ENCODE results near the gene KRTAP4-8.
"Not testable (repeated sequence)": the region's sequence is repeated elsewhere in the genome, so short reads cannot be mapped to it uniquely, and the experiment has no call there.

Gene KRTAP4-8

DNA sequence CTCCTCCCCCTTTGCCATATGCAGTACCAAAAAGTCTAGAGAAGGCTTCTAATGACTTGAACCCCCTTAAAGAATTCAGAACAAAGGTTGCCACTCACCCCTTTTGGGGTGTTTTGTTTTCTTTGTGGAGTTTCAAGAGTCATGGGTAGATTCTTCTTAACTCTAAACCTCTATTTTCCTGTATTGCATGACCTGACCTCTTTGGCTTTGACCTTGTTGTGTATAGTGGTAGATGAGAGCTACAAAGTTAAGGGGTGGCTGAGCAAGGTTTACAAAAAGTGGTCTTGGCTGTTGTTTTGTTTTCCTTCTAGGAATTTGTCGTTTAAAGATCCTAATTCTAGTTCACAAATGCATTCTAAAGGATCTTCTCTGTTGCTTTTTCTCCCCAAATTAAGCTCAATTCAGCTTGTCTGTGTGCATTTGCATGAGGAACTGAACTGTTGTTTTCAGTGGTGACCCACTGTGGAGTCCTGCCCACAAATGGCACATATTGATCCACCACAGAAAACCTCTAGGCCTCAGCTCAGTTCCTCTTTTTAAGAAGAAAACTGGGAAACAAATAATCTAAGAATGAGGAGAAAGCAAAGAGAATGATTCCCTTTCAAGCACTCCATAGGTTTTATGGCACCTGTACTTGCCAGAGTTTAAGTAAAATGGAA lies 10.9 kb upstream of the KRTAP4-8 start:
- not testable (repeated sequence) for DNase-seq (ENCODE audit: low read depth)

GRCh38 chr17:41107941-41108450 lies 10.1 kb upstream of the KRTAP4-8 start:
- no peak for DNase-seq (ENCODE audit: low read depth)

DNA sequence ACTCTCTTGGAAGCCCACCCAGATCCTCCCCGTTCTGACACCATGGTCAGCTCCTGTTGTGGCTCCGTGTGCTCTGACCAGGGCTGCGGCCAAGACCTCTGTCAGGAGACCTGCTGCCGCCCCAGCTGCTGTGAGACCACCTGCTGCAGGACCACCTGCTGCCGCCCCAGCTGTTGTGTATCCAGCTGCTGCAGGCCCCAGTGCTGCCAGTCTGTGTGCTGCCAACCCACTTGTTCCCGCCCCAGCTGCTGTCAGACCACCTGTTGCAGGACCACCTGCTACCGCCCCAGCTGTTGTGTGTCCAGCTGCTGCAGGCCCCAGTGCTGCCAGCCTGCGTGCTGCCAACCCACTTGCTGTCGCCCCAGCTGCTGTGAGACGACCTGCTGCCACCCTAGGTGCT lies 7.4 kb upstream of the KRTAP4-8 start, which contains the start of gene KRTAP4-9:
KRTAP4-9 (plus strand) TSS at position 43 of the 400 bp plus-strand sequence; CDS start at position 43, 0 bp downstream.
- not testable (repeated sequence) for DNase-seq (ENCODE audit: low read depth)

DNA sequence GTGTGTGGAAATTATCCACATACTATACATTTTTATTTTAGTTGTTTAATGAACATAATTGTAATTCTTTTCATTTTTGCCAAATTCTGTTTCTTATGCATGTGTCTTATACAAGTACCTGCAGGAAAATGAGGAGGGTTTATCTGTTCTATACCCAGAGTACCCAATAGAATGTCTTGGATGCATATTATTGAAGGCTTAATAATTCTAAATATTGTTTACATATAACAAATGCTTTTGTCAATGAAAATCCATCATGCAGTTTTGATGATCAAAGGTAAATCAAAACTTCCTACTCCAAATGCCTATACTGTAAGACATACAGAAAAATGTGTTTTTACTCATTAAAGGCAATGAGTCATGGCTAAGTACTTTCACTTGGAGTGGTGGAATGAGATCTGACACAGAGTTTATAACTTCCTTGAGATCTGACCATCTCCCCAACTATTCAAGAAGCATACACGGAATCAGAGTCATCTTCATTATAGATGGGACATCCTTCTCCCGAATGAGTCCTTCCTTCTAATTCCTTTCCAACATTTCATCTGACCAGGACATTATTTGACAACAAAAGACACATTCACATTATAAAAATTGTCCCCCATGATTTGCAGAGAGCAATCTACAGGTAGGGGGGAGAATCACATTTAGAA lies 6.6 kb upstream of the KRTAP4-8 start:
- DNase-seq (ENCODE audit: low read depth): not testable (repeated sequence)

- no peak for DNase-seq (ENCODE audit: low read depth)
Measured at GRCh38 chr17:41103896-41104295, 6.0 kb upstream of the KRTAP4-8 start.

DNA sequence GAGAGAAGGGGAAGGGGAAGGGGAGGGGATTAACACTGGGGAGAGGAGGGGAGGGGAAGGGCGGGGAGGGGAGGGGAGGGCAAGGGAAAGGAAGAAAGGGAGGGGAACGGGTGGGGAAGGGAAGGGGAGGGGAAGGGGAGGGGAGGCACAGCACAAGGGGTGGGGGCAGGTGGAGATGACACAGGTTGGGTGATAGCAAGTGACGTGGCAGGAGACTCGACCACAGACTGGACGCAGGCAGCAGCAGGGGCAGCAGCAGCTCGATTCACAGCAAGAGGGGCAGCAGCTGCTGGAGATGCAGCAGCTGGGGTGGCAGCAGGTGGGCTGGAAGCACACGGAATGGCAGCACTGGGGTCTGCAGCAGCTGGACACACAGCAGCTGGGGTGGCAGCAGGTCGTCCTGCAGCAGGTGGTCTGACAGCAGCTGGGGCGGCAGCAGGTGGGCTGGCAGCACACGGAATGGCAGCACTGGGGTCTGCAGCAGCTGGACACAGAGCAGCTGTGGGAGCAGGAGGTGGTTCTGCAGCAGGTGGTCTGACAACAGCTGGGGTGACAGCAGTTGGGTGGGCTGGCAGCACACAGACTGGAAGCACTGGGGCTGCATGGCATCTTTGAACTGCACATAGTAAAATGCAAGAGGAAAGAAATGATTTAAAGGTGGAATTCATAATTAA lies 3.8 kb upstream of the KRTAP4-8 start, which contains the start of gene KRTAP4-16:
KRTAP4-16 (minus strand) TSS at position 624 of the 674 bp plus-strand sequence; CDS start at position 624, 0 bp downstream.
- no peak for DNase-seq (ENCODE audit: low read depth)

GRCh38 chr17:41099682-41100480 lies 1.9 kb upstream of the KRTAP4-8 start:
- DNase-seq (ENCODE audit: low read depth): not testable (repeated sequence)

DNA sequence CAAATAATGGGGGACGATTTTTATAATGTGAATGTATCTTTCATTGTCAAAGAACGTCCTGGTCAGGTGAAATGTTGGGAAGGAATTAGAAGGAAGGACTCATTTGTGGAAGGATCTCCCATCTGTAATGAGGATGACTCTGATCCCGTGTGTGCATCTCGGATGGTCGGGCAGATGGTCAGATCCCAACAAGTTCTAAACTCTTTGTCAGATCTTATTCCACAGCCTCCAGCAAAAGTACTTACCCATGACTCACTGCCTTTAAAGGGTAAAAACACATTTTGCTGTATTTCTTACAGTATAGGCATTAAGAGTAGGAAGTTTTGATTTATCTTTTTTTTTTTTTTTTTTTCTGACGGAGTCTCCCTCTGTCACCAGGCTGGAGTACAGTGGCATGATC lies 539 bp upstream of the KRTAP4-8 start:
- DNase-seq (ENCODE audit: low read depth): no peak

- DNase-seq (ENCODE audit: low read depth): no peak
Measured at GRCh38 chr17:41096055-41096454, 1.9 kb downstream of the KRTAP4-8 start.

DNA sequence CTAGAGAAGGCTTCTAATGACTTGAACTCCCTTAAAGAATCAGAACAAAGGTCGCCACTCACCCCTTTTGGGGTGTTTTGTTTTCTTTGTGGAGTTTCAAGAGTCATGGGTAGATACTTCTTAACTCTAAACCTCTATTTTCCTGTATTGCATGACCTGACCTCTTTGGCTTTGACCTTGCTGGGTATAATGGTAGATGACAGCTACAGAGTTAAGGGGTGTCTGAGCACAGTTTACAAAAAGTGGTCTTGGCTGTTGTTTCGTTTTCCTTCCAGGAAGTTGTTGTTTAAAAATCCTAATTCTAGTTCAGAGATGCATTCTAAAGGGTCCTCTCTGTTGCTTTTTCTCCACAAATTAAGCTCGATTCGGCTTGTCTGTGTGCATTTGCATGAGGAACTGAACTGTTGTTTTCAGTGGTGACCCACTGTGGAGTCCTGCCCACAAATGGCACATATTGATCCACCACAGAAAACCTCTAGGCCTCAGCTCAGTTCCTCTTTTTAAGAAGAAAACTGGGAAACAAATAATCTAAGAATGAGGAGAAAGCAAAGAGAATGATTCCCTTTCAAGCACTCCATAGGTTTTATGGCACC lies 9.1 kb downstream of the KRTAP4-8 start:
- DNase-seq (ENCODE audit: low read depth): not testable (repeated sequence)

GRCh38 chr17:41084100-41084856 lies 13.7 kb downstream of the KRTAP4-8 start, which contains the start of gene KRTAP4-7:
KRTAP4-7 (plus strand) TSS chr17:41084150; CDS start chr17:41084207, 57 bp downstream.
- DNase-seq (ENCODE audit: low read depth): not testable (repeated sequence)

- not testable (repeated sequence) for DNase-seq (ENCODE audit: low read depth)
Measured at GRCh38 chr17:41083427-41083826, 14.5 kb downstream of the KRTAP4-8 start.

DNA sequence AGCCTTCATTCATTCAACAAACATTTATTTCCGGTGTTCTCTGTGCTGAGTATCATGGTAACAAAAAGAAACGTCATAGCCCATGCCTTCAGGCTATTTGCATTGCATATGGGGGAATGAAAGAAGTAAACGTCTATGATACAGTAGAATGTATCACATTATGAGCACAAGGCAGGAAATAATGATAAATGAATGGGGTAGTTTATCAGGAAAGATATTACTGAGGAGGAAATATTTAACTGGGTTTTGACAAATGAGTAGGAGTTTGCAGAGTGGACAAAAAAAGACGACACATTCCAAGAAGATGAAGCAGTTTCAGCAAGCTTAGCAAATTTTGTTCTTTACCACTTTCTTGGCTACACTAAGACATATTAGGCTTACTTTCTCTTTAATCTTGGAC lies 15.3 kb downstream of the KRTAP4-8 start:
- DNase-seq (ENCODE audit: low read depth): no peak

- DNase-seq (ENCODE audit: low read depth): no peak
Measured at GRCh38 chr17:41076788-41077187, 21.2 kb downstream of the KRTAP4-8 start.

- DNase-seq (ENCODE audit: low read depth): no peak
Measured at GRCh38 chr17:41073676-41074075, 24.3 kb downstream of the KRTAP4-8 start.

GRCh38 chr17:41071606-41072360 lies 26.2 kb downstream of the KRTAP4-8 start:
- DNase-seq (ENCODE audit: low read depth): no peak

DNA sequence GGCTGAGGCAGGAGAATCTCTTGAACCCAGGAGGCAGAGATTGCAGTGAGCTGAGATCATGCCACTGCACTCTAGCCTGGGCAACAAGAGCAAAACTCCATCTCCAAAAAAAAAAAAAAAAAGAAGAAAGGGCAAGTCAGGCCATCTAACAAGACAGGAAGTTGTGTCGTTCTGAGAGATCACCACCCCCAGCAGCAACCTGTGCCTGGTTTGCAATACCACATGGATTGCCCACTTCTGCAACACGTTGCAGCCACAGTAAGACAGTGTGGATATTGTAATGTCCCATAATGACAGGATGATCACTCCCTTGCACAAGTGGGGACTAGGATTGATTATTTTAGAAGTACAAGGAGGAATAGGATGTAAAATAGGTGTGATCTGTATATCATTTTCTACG lies 28.9 kb downstream of the KRTAP4-8 start:
- no peak for DNase-seq (ENCODE audit: low read depth)

GRCh38 chr17:41067281-41067680 lies 30.7 kb downstream of the KRTAP4-8 start:
- DNase-seq (ENCODE audit: low read depth): no peak

- no peak for DNase-seq (ENCODE audit: low read depth)
Measured at GRCh38 chr17:41065829-41066624, 31.9 kb downstream of the KRTAP4-8 start, which contains the start of gene KRTAP2-4. KRTAP2-4 (minus strand) TSS chr17:41065879; CDS start chr17:41065845, 34 bp downstream.

Measured in stimulated activated CD4-positive, alpha-beta T cell treated with anti-CD3 and anti-CD28 coated beads, Interleukin-2, amount 100 ng/mL, for 4 hours (primary cell).